KG1 (cell line): ENCODE results near the gene SHLD2.
"Not testable (repeated sequence)": the region's sequence is repeated elsewhere in the genome, so short reads cannot be mapped to it uniquely, and the experiment has no call there.

Experiments
- DNase-seq: peaks from one replicate; lab custom pipeline; 2025; lab: John Stamatoyannopoulos, UW

SHLD2 gene

GRCh38 chr10:87213150-87213765 is 118.3 kb downstream of the SHLD2 start:
- not testable (repeated sequence) for DNase-seq

GRCh38 chr10:87213806-87214205 is 118.8 kb downstream of the SHLD2 start:
- not testable (repeated sequence) for DNase-seq

GRCh38 chr10:87216120-87216519 is 121.1 kb downstream of the SHLD2 start:
- not testable (repeated sequence) for DNase-seq

GRCh38 chr10:87219370-87219769 is 124.4 kb downstream of the SHLD2 start:
- DNase-seq, result not testable (repeated sequence)

- not testable (repeated sequence) for DNase-seq
Observed at GRCh38 chr10:87222789-87223188, 127.8 kb downstream of the SHLD2 start.

GRCh38 chr10:87225148-87225547 is 130.1 kb downstream of the SHLD2 start, which contains the start of gene NUTM2A:
Gene NUTM2A (plus strand): TSS chr10:87225448. CDS start chr10:87225831, 383 bp downstream.
- not testable (repeated sequence) for DNase-seq

GRCh38 chr10:87228247-87228646 is 133.2 kb downstream of the SHLD2 start:
- not testable (repeated sequence) for DNase-seq

GRCh38 chr10:87229211-87229610 is 134.2 kb downstream of the SHLD2 start:
- DNase-seq, result not testable (repeated sequence)

- DNase-seq, result not testable (repeated sequence)
Observed at GRCh38 chr10:87234854-87235253, 139.8 kb downstream of the SHLD2 start.

- not testable (repeated sequence) for DNase-seq
Observed at GRCh38 chr10:87237244-87237643, 142.2 kb downstream of the SHLD2 start.

GRCh38 chr10:87239346-87239808 is 144.4 kb downstream of the SHLD2 start:
- not testable (repeated sequence) for DNase-seq
